Measurements from ENCODE around the gene SENP2. TPM values are rescaled to one million over a fixed set of nuclear protein-coding genes. Genes with fewer than 3 reads are reported as not detected.
"Not testable (repeated sequence)": the region's sequence is repeated elsewhere in the genome, so short reads cannot be mapped to it uniquely, and the experiment has no call there.

SENP2 gene
- total RNA-seq, 2 experiments from 2014 or later, result 23.2 to 24.6 TPM

DNA sequence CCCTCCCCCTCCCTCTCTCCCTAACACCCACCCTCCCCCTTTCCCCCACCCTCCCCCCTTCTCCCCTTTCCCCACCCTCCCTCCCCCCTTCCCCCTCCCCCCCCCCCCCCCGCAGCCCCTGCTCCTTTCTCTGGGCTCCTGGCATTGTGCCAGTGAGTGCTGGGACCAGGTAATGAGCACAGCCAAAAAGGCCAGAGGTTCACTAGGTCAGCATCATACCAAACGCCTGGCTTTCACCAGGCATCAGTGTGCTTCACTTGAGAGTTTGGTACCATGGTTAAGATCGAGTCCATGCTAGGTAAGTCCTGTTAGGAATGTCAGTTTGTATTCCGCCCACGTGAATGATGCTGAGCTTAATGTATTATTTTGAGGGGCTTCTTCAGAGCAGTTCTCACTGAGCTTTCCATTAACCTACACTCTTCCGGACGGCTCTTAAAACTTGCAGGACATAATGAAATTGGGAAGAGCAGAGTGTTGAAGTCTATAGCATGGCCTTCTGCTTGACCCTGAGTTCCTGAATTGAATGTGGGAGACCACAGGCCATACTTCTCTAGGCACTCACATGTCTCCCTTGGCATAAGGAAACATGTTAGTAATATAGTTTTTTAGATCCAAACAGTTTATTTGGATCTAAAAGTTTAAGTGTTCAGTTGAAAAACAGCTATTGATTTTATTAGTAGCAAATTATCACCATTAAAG, 45.6 kb downstream of the SENP2 start:
- CTCF ChIA-PET, result no interaction called here
- DNase-seq (peak; percentile 16), ATAC-seq (no peak)
- Mint-ChIP-seq H3K36me3 (ENCODE audit: low read depth) (peaks cover 16% of the 10 kb centered on the region), H3K27ac (no peak overlapping the region), H3K9me3 (ENCODE audit: low read depth) (no peaks in the 10 kb centered on the region), H3K27me3 (no peaks in the 10 kb centered on the region), H3K4me1 (peaks cover 12% of the 10 kb centered on the region), H3K4me3 (no peak overlapping the region)
- intact Hi-C loops (cut with DNase I, micrococcal nuclease), result no loop called here
- POLR2A ChIA-PET, result no interaction called here

GRCh38 chr3:185632996-185633395, 46.9 kb downstream of the SENP2 start:
- ATAC-seq, result peak; percentile 49
- H3K4me3 Mint-ChIP-seq, result no peak overlapping the region
- no peak overlapping the region for H3K27ac Mint-ChIP-seq
- DNase-seq, result peak; percentile 34
- intact Hi-C loops (cut with DNase I, micrococcal nuclease), result no loop called here
- H3K9me3 Mint-ChIP-seq (ENCODE audit: low read depth), result no peaks in the 10 kb centered on the region
- H3K27me3 Mint-ChIP-seq, result no peaks in the 10 kb centered on the region
- H3K36me3 Mint-ChIP-seq (ENCODE audit: low read depth), result peaks cover 10% of the 10 kb centered on the region
- peaks cover 12% of the 10 kb centered on the region for H3K4me1 Mint-ChIP-seq
- ChIA-PET POLR2A (no interaction called here), CTCF (interaction anchor here (0.7 to 0.8 kb wide), 2 partner anchors 28 to 114 kb away, joined by 3 to 4 read pairs; no protein-coding TSS in a partner anchor)

DNA sequence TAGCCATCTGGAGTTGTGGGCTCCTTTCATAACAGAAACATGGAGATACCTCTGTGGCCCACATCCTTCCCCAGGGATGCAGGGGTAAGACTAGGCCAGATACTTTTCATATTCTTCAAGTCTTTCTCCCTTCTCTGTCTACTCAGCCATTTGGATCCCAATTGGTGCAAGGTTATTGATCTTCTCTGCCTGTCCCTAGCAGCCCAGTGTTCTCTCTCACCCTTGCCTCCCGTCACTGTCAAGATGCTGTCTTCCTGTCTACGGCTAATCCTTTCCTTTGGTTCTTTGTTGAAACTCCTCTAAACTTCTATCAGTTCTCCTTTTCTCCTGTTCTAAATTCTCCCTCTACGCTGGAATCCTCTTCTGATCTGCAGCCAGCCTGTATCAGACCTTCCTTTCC, 51.3 kb downstream of the SENP2 start:
- ChIA-PET POLR2A (no interaction called here), CTCF (interaction anchor here (1.4 kb wide), 1 partner anchor 23 kb away, joined by 3 read pairs; no protein-coding TSS in a partner anchor)
- Mint-ChIP-seq H3K36me3 (ENCODE audit: low read depth) (peaks cover 2% of the 10 kb centered on the region), H3K27me3 (no peaks in the 10 kb centered on the region), H3K4me3 (no peak overlapping the region), H3K9me3 (ENCODE audit: low read depth) (no peaks in the 10 kb centered on the region), H3K4me1 (peaks cover 12% of the 10 kb centered on the region), H3K27ac (no peak overlapping the region)
- intact Hi-C loops (cut with DNase I, micrococcal nuclease), result no loop called here
- no peak for DNase-seq
- no peak for ATAC-seq

DNA sequence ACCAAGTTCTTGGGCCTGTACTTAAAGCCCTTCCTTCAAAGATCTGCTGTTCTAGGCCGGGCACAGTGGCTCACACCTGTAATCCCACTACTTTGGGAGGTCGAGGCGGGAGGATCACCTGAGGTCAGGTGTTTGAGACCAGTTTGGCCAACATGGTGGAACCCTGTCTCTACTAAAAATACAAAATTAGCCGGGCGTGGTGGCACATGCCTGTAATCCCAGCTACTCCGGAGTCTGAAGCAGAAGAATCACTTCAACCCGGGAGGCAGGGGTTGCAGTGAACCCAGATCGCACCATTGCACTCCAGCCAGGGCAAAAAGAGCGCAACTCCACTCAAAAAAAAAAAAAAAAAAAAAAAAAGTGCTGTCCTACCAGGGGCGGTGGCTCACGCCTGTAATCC, 52.6 kb downstream of the SENP2 start:
- POLR2A ChIA-PET; H3K27me3 Mint-ChIP-seq; H3K4me1 Mint-ChIP-seq; H3K27ac Mint-ChIP-seq; H3K36me3 Mint-ChIP-seq (ENCODE audit: low read depth); ATAC-seq; H3K4me3 Mint-ChIP-seq; DNase-seq; H3K9me3 Mint-ChIP-seq (ENCODE audit: low read depth); intact Hi-C loops (cut with DNase I, micrococcal nuclease): not testable (repeated sequence)
- CTCF ChIA-PET, result interaction anchor here (1.4 kb wide), 1 partner anchor 21 kb away, joined by 3 read pairs; no protein-coding TSS in a partner anchor

- H3K9me3 Mint-ChIP-seq (ENCODE audit: low read depth), result no peaks in the 10 kb centered on the region
- H3K27me3 Mint-ChIP-seq, result no peaks in the 10 kb centered on the region
- no peaks in the 10 kb centered on the region for H3K36me3 Mint-ChIP-seq (ENCODE audit: low read depth)
- DNase-seq, result no peak
- H3K27ac Mint-ChIP-seq, result no peak overlapping the region
- no peak overlapping the region for H3K4me3 Mint-ChIP-seq
- ChIA-PET POLR2A (no interaction called here), CTCF (no interaction called here)
- peaks cover 5% of the 10 kb centered on the region for H3K4me1 Mint-ChIP-seq
- intact Hi-C loops (cut with DNase I, micrococcal nuclease), result no loop called here
- no peak for ATAC-seq
These were observed 53.6 kb downstream of the SENP2 start for GRCh38 chr3:185639632-185640206.

- no peaks in the 10 kb centered on the region for H3K36me3 Mint-ChIP-seq (ENCODE audit: low read depth)
- H3K4me1 Mint-ChIP-seq, result peaks cover 2% of the 10 kb centered on the region
- DNase-seq, result no peak
- no peaks in the 10 kb centered on the region for H3K27me3 Mint-ChIP-seq
- H3K9me3 Mint-ChIP-seq (ENCODE audit: low read depth), result no peaks in the 10 kb centered on the region
- H3K4me3 Mint-ChIP-seq, result no peak overlapping the region
- CTCF ChIA-PET, result interaction anchor here (1.1 kb wide), 1 partner anchor 20 kb away, joined by 4 read pairs; no protein-coding TSS in a partner anchor
- intact Hi-C loops (cut with DNase I, micrococcal nuclease), result no loop called here
- no peak for ATAC-seq
- H3K27ac Mint-ChIP-seq, result no peak overlapping the region
- POLR2A ChIA-PET, result no interaction called here
These were observed 54.2 kb downstream of the SENP2 start for GRCh38 chr3:185640308-185640707.

- H3K4me3 Mint-ChIP-seq; DNase-seq; H3K27ac Mint-ChIP-seq; H3K4me1 Mint-ChIP-seq; H3K9me3 Mint-ChIP-seq (ENCODE audit: low read depth); POLR2A ChIA-PET; CTCF ChIA-PET; H3K36me3 Mint-ChIP-seq (ENCODE audit: low read depth); H3K27me3 Mint-ChIP-seq; ATAC-seq; intact Hi-C loops (cut with DNase I, micrococcal nuclease): not testable (repeated sequence)
These were observed 59.1 kb downstream of the SENP2 start for GRCh38 chr3:185645191-185645590.

GRCh38 chr3:185645596-185646381, 59.7 kb downstream of the SENP2 start:
- CTCF ChIA-PET, result no interaction called here
- intact Hi-C loops (cut with DNase I, micrococcal nuclease), result no loop called here

DNA sequence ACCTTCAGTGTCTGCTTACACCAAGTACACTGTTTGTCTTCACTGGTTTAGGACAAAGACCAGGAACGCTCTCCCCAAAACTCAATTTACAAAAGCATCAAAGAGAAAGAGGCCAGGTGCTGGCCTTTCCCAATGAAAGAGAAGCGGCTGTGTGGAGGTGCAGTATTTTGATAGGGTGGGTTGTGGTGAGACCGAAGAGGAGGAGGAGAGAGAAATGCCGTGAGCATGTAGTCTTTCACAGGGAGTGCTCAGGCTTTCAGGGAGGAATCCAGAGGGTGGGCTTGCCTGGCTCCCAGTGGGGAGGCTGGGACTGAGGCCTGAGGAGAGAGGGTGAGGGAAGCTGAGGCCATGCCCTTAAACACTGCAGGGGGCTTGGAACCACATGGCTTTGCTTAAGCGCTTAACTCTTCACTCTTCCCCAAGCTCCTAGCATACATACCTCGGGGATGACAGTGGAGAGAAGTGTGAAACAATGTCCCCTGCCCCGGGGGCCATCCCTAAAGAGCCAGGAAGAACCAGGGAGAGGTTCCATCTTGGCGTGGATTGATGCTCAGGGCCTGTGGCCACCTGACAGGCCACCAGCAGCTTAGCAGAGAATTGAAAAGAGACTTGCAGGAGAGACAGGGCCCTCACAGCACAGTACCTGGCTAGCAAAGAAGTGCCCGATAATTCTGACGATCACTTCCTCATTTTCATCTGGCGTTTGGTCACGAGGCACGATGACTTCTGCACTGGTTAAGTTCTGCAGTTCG, 60.5 kb downstream of the SENP2 start:
- no peaks in the 10 kb centered on the region for H3K4me1 Mint-ChIP-seq
- ChIA-PET POLR2A (no interaction called here), CTCF (no interaction called here)
- ATAC-seq (no peak), DNase-seq (no peak)
- H3K27me3 Mint-ChIP-seq, result peaks cover 10% of the 10 kb centered on the region
- intact Hi-C loops (cut with DNase I, micrococcal nuclease), result no loop called here
- H3K9me3 Mint-ChIP-seq (ENCODE audit: low read depth), result no peaks in the 10 kb centered on the region
- H3K36me3 Mint-ChIP-seq (ENCODE audit: low read depth), result no peaks in the 10 kb centered on the region
- H3K27ac Mint-ChIP-seq, result no peak overlapping the region
- H3K4me3 Mint-ChIP-seq, result no peak overlapping the region

More at GRCh38 chr3:185645596-185646381, 59.7 kb downstream of the SENP2 start:
- no peaks in the 10 kb centered on the region for H3K9me3 Mint-ChIP-seq (ENCODE audit: low read depth)
- no peaks in the 10 kb centered on the region for H3K4me1 Mint-ChIP-seq
- no peak overlapping the region for H3K27ac Mint-ChIP-seq
- H3K4me3 Mint-ChIP-seq, result no peak overlapping the region
- no peaks in the 10 kb centered on the region for H3K36me3 Mint-ChIP-seq (ENCODE audit: low read depth)
- H3K27me3 Mint-ChIP-seq, result peaks cover 10% of the 10 kb centered on the region
- DNase-seq, result no peak
- no peak for ATAC-seq
- POLR2A ChIA-PET, result no interaction called here

- intact Hi-C loops (cut with DNase I, micrococcal nuclease), result no loop called here
- H3K36me3 Mint-ChIP-seq (ENCODE audit: low read depth), result no peaks in the 10 kb centered on the region
- H3K4me3 Mint-ChIP-seq, result no peak overlapping the region
- POLR2A ChIA-PET, result no interaction called here
- H3K9me3 Mint-ChIP-seq (ENCODE audit: low read depth), result no peaks in the 10 kb centered on the region
- no peaks in the 10 kb centered on the region for H3K4me1 Mint-ChIP-seq
- no peak overlapping the region for H3K27ac Mint-ChIP-seq
- CTCF ChIA-PET, result interaction anchor here (2.0 kb wide), 1 partner anchor 13 kb away, joined by 16 read pairs; no protein-coding TSS in a partner anchor
- ATAC-seq (no peak), DNase-seq (no peak)
- H3K27me3 Mint-ChIP-seq, result peaks cover 10% of the 10 kb centered on the region
These were observed 61.2 kb downstream of the SENP2 start for GRCh38 chr3:185647134-185647879.

- Mint-ChIP-seq H3K4me3 (no peak overlapping the region), H3K9me3 (ENCODE audit: low read depth) (no peaks in the 10 kb centered on the region), H3K27me3 (peaks cover 10% of the 10 kb centered on the region), H3K36me3 (ENCODE audit: low read depth) (no peaks in the 10 kb centered on the region), H3K4me1 (no peaks in the 10 kb centered on the region), H3K27ac (no peak overlapping the region)
- ATAC-seq, result no peak
- no peak for DNase-seq
- CTCF ChIA-PET, result interaction anchor here (0.5 to 2.0 kb wide), 2 partner anchors 13 to 967 kb away, joined by 3 to 16 read pairs; no protein-coding TSS in a partner anchor
- POLR2A ChIA-PET, result no interaction called here
- intact Hi-C loops (cut with DNase I, micrococcal nuclease), result no loop called here
These were observed 61.8 kb downstream of the SENP2 start for GRCh38 chr3:185647880-185648210.
